ENCODE data around the gene EFNB2. TPM values are rescaled to one million over a fixed set of nuclear protein-coding genes. Genes with fewer than 3 reads are reported as not detected.
A peak's percentile ranks its signal among the peaks of the same experiment; 100 is the strongest.

The EFNB2 gene
- total and polyA plus RNA-seq, 2 donors, result 13.8 to 17.1 TPM

- no peak for DNase-seq (ENCODE audit: low read depth in 6 of 9, low spot score in 9 of 9)
- 88% methylated on average over 2 of the region's 2 CpGs for WGBS
- H3K27ac ChIP-seq (ENCODE audit: low read depth in 1 of 2, low read length in 1 of 2), result no peak overlapping the region
- H3K9me3 ChIP-seq (ENCODE audit: control insufficient read depth in 2 of 2, insufficient read depth in 1 of 2, low read length in 1 of 2), result no peaks in the 10 kb centered on the region
- H3K27me3 ChIP-seq (ENCODE audit: control insufficient read depth in 2 of 2, insufficient read depth in 1 of 2, low read length in 1 of 2), result peaks cover 2 to 3% of the 10 kb centered on the region in 2 donors
- no peak overlapping the region for H3K4me3 ChIP-seq (ENCODE audit: low read length in 2 of 2)
- peaks cover 0 to 6% of the 10 kb centered on the region in 2 donors for H3K4me1 ChIP-seq (ENCODE audit: control insufficient read depth in 2 of 2, insufficient read depth in 2 of 2, low read length in 2 of 2)
- no peaks in the 10 kb centered on the region for H3K36me3 ChIP-seq (ENCODE audit: control insufficient read depth in 2 of 2, insufficient read depth in 2 of 2, low read length in 1 of 2)
Measured at GRCh38 chr13:106486287-106486686, 49.2 kb downstream of the EFNB2 start.

DNA sequence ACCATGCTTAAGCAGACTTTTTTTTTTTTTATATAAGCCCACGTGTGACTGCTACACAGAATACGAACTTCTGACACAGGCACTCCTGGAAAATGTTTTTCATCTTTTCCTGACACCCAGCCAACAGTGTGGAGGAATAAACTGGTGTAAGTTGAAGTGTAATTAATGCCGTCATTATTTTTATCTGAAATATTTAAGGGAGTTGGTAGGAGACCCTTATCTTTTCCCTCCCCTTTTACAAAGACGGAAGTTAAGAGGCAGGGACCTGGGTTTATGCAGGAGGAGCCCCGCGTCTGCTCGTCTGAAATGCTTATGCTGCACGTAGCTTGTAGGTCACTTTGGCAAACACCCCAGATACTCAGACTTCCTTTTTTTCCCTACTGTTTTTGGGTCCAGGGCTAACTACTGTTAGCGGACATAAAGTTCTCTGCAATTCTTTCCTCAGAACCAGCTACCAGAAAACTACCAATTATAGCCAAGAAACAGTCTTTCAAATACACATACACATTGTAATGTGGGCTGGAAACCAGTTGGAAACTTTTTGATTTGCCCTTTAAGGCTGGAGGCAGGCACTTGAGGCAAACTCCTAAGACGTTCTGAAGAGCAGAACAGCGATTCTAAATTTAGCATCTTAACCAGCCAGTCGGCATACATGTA lies 50.8 kb downstream of the EFNB2 start:
- 12% methylated on average over 12 of the region's 12 CpGs for WGBS
- Histone ChIP-seq H3K27me3 (ENCODE audit: control insufficient read depth in 2 of 2, insufficient read depth in 1 of 2, low read length in 1 of 2) (peaks cover 2 to 3% of the 10 kb centered on the region in 2 donors), H3K36me3 (ENCODE audit: control insufficient read depth in 2 of 2, insufficient read depth in 2 of 2, low read length in 1 of 2) (no peaks in the 10 kb centered on the region), H3K4me3 (ENCODE audit: low read length in 2 of 2) (no peak overlapping the region), H3K9me3 (ENCODE audit: control insufficient read depth in 2 of 2, insufficient read depth in 1 of 2, low read length in 1 of 2) (no peaks in the 10 kb centered on the region), H3K4me1 (ENCODE audit: control insufficient read depth in 2 of 2, insufficient read depth in 2 of 2, low read length in 2 of 2) (peaks cover 0 to 2% of the 10 kb centered on the region in 2 donors), H3K27ac (ENCODE audit: low read depth in 1 of 2, low read length in 1 of 2) (no peak overlapping the region)
- peak in 1 of 9 donors; percentile 25 for DNase-seq (ENCODE audit: low read depth in 6 of 9, low spot score in 9 of 9)

GRCh38 chr13:106484084-106484483 lies 51.4 kb downstream of the EFNB2 start:
- peaks cover 0 to 2% of the 10 kb centered on the region in 2 donors for H3K4me1 ChIP-seq (ENCODE audit: control insufficient read depth in 2 of 2, insufficient read depth in 2 of 2, low read length in 2 of 2)
- no peaks in the 10 kb centered on the region for H3K9me3 ChIP-seq (ENCODE audit: control insufficient read depth in 2 of 2, insufficient read depth in 1 of 2, low read length in 1 of 2)
- no peaks in the 10 kb centered on the region for H3K36me3 ChIP-seq (ENCODE audit: control insufficient read depth in 2 of 2, insufficient read depth in 2 of 2, low read length in 1 of 2)
- H3K27ac ChIP-seq (ENCODE audit: low read depth in 1 of 2, low read length in 1 of 2), result no peak overlapping the region
- H3K4me3 ChIP-seq (ENCODE audit: low read length in 2 of 2), result no peak overlapping the region
- H3K27me3 ChIP-seq (ENCODE audit: control insufficient read depth in 2 of 2, insufficient read depth in 1 of 2, low read length in 1 of 2), result peaks cover 2 to 3% of the 10 kb centered on the region in 2 donors
- WGBS, result 92% methylated on average over 9 of the region's 9 CpGs
- DNase-seq (ENCODE audit: low read depth in 6 of 9, low spot score in 9 of 9), result no peak

- Histone ChIP-seq H3K36me3 (ENCODE audit: control insufficient read depth in 2 of 2, insufficient read depth in 2 of 2, low read length in 1 of 2) (no peaks in the 10 kb centered on the region), H3K9me3 (ENCODE audit: control insufficient read depth in 2 of 2, insufficient read depth in 1 of 2, low read length in 1 of 2) (no peaks in the 10 kb centered on the region), H3K4me3 (ENCODE audit: low read length in 2 of 2) (no peak overlapping the region), H3K27me3 (ENCODE audit: control insufficient read depth in 2 of 2, insufficient read depth in 1 of 2, low read length in 1 of 2) (peaks cover under 1 to 3% of the 10 kb centered on the region in 2 donors), H3K4me1 (ENCODE audit: control insufficient read depth in 2 of 2, insufficient read depth in 2 of 2, low read length in 2 of 2) (peaks cover 0 to 2% of the 10 kb centered on the region in 2 donors), H3K27ac (ENCODE audit: low read depth in 1 of 2, low read length in 1 of 2) (no peak overlapping the region)
- no peak for DNase-seq (ENCODE audit: low read depth in 6 of 9, low spot score in 9 of 9)
- 97% methylated on average over 4 of the region's 4 CpGs for WGBS
Measured at GRCh38 chr13:106481919-106482318, 53.5 kb downstream of the EFNB2 start.

GRCh38 chr13:106480351-106480910 lies 55.0 kb downstream of the EFNB2 start:
- no peak for DNase-seq (ENCODE audit: low read depth in 6 of 9, low spot score in 9 of 9)

DNA sequence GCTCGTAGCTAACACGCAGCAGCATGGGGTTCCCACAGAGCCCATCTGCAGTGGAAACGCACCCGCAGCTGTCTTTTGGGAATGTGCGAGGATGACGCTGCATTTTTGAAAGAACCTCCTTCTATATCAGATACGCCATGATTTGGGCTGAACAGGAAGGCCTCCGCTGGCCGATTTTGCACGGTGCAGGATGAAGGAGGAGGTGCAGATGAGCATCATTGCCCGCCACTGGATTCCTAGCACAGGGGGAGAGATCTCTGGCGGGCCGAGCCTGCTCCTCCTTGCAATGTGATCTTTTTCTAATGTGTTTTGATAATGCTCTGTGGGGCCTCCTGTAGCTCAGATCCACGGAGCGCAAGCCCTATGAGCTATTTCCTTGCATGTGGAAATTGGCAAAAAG lies 55.5 kb downstream of the EFNB2 start:
- H3K36me3 ChIP-seq (ENCODE audit: control insufficient read depth in 2 of 2, insufficient read depth in 2 of 2, low read length in 1 of 2), result no peaks in the 10 kb centered on the region
- H3K27ac ChIP-seq (ENCODE audit: low read depth in 1 of 2, low read length in 1 of 2), result no peak overlapping the region
- whole genome bisulfite sequencing, result 92% methylated on average over 15 of the region's 15 CpGs
- H3K4me3 ChIP-seq (ENCODE audit: low read length in 2 of 2), result no peak overlapping the region
- no peaks in the 10 kb centered on the region for H3K4me1 ChIP-seq (ENCODE audit: control insufficient read depth in 2 of 2, insufficient read depth in 2 of 2, low read length in 2 of 2)
- H3K9me3 ChIP-seq (ENCODE audit: control insufficient read depth in 2 of 2, insufficient read depth in 1 of 2, low read length in 1 of 2), result no peaks in the 10 kb centered on the region
- DNase-seq (ENCODE audit: low read depth in 6 of 9, low spot score in 9 of 9), result no peak
- no peaks in the 10 kb centered on the region for H3K27me3 ChIP-seq (ENCODE audit: control insufficient read depth in 2 of 2, insufficient read depth in 1 of 2, low read length in 1 of 2)

More at GRCh38 chr13:106480351-106480910, 55.0 kb downstream of the EFNB2 start:
- no peak overlapping the region for H3K4me3 ChIP-seq (ENCODE audit: low read length in 2 of 2)
- no peaks in the 10 kb centered on the region for H3K36me3 ChIP-seq (ENCODE audit: control insufficient read depth in 2 of 2, insufficient read depth in 2 of 2, low read length in 1 of 2)
- no peaks in the 10 kb centered on the region for H3K9me3 ChIP-seq (ENCODE audit: control insufficient read depth in 2 of 2, insufficient read depth in 1 of 2, low read length in 1 of 2)
- H3K27me3 ChIP-seq (ENCODE audit: control insufficient read depth in 2 of 2, insufficient read depth in 1 of 2, low read length in 1 of 2), result peaks cover 0 to under 1% of the 10 kb centered on the region in 2 donors
- H3K27ac ChIP-seq (ENCODE audit: low read depth in 1 of 2, low read length in 1 of 2), result no peak overlapping the region
- H3K4me1 ChIP-seq (ENCODE audit: control insufficient read depth in 2 of 2, insufficient read depth in 2 of 2, low read length in 2 of 2), result peaks cover 0 to 2% of the 10 kb centered on the region in 2 donors
- WGBS, result 61% methylated on average over 5 of the region's 5 CpGs

DNA sequence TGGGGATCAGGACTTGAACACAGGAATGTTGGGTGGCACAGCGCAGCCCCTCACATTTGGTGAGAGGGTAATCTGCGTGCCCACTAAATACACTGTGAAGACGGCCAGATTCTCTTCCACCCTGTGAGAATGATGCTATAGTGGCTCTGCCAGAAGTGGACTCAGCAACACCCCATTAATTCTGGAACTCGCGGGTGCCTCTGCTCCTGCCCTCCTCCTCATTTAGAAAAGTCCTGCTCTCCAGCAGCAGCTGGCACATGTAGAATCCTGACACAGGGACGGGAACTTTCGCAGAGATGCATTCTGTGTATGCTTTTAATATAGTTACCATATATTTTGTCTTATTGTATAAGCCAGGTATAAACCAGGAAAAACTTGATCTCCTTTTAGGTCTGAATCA lies 57.3 kb downstream of the EFNB2 start:
- H3K27me3 ChIP-seq (ENCODE audit: control insufficient read depth in 2 of 2, insufficient read depth in 1 of 2, low read length in 1 of 2), result no peaks in the 10 kb centered on the region
- DNase-seq (ENCODE audit: low read depth in 6 of 9, low spot score in 9 of 9), result no peak
- no peak overlapping the region for H3K27ac ChIP-seq (ENCODE audit: low read depth in 1 of 2, low read length in 1 of 2)
- H3K4me3 ChIP-seq (ENCODE audit: low read length in 2 of 2), result no peak overlapping the region
- WGBS, result 97% methylated on average over 7 of the region's 7 CpGs
- H3K4me1 ChIP-seq (ENCODE audit: control insufficient read depth in 2 of 2, insufficient read depth in 2 of 2, low read length in 2 of 2), result no peaks in the 10 kb centered on the region
- no peaks in the 10 kb centered on the region for H3K36me3 ChIP-seq (ENCODE audit: control insufficient read depth in 2 of 2, insufficient read depth in 2 of 2, low read length in 1 of 2)
- no peaks in the 10 kb centered on the region for H3K9me3 ChIP-seq (ENCODE audit: control insufficient read depth in 2 of 2, insufficient read depth in 1 of 2, low read length in 1 of 2)

- WGBS, result 99% methylated on average over 5 of the region's 5 CpGs
- Histone ChIP-seq H3K4me3 (ENCODE audit: low read length in 2 of 2) (no peak overlapping the region), H3K27ac (ENCODE audit: low read depth in 1 of 2, low read length in 1 of 2) (no peak overlapping the region), H3K9me3 (ENCODE audit: control insufficient read depth in 2 of 2, insufficient read depth in 1 of 2, low read length in 1 of 2) (no peaks in the 10 kb centered on the region), H3K4me1 (ENCODE audit: control insufficient read depth in 2 of 2, insufficient read depth in 2 of 2, low read length in 2 of 2) (peaks cover 0 to 3% of the 10 kb centered on the region in 2 donors), H3K36me3 (ENCODE audit: control insufficient read depth in 2 of 2, insufficient read depth in 2 of 2, low read length in 1 of 2) (no peaks in the 10 kb centered on the region), H3K27me3 (ENCODE audit: control insufficient read depth in 2 of 2, insufficient read depth in 1 of 2, low read length in 1 of 2) (no peaks in the 10 kb centered on the region)
- no peak for DNase-seq (ENCODE audit: low read depth in 6 of 9, low spot score in 9 of 9)
Measured at GRCh38 chr13:106477303-106477702, 58.2 kb downstream of the EFNB2 start.

DNA sequence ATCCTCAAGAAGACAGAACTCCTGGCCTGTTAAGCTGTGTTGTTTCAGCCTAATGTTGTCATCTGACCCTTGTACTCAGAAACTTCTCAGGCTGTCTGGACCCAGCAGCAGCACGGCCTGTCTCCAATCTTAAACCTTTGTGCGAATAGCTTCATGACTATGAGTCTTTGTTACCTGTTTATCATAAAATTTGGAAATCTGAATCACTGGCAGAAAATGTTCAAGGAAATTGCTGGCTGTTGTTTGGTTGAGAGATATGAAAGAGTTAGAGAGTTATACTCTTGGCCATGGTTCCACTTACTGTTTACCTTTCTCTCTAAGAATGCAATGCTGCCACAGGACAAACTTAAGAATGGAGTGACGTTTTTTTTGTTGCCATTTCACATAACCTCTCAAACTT lies 59.6 kb downstream of the EFNB2 start:
- Histone ChIP-seq H3K4me1 (ENCODE audit: control insufficient read depth in 2 of 2, insufficient read depth in 2 of 2, low read length in 2 of 2) (peaks cover 0 to 3% of the 10 kb centered on the region in 2 donors), H3K9me3 (ENCODE audit: control insufficient read depth in 2 of 2, insufficient read depth in 1 of 2, low read length in 1 of 2) (no peaks in the 10 kb centered on the region), H3K27me3 (ENCODE audit: control insufficient read depth in 2 of 2, insufficient read depth in 1 of 2, low read length in 1 of 2) (peaks cover 0 to 3% of the 10 kb centered on the region in 2 donors), H3K27ac (ENCODE audit: low read depth in 1 of 2, low read length in 1 of 2) (no peak overlapping the region), H3K36me3 (ENCODE audit: control insufficient read depth in 2 of 2, insufficient read depth in 2 of 2, low read length in 1 of 2) (no peaks in the 10 kb centered on the region), H3K4me3 (ENCODE audit: low read length in 2 of 2) (no peak overlapping the region)
- DNase-seq (ENCODE audit: low read depth in 6 of 9, low spot score in 9 of 9), result no peak
- WGBS, result 90% methylated on average over 3 of the region's 3 CpGs
